ENCODE results near the gene TBRG1.

Gene TBRG1

GRCh38 chr11:124618863-124619262 is 3.8 kb upstream of the TBRG1 start:
- DNase-seq, result no peak

DNA sequence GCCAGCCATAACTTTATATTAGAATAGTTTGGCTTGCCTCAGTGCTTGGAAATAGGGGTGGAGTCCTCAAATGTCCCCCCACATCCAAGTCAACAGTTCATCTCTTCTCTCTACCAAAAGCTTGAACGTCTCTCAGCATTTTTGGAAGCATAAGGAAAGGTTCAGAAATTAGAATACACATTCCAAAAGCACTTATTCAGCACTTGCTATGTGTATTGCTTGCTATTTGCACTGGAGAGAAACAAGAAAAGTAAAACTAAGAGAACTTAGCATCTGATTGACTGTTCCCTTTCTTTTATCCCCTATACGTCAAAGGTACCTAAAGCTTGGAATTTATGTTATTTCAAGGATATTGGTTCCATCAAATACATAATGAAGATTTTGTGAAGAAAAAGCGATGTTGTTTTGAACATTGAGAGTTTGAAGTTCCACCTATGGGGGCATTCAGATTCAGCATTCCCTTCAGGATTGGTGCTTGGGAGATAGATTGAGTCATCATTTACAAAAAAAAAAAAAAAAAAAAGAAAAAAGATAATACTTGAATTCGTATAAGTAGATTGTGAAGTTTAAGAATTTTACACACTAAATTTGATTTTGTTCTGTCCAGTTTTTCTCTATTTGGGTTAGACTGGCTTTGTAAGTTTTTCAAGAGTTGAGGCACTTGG is 1.3 kb downstream of the TBRG1 start:
- DNase-seq, result no peak

DNA sequence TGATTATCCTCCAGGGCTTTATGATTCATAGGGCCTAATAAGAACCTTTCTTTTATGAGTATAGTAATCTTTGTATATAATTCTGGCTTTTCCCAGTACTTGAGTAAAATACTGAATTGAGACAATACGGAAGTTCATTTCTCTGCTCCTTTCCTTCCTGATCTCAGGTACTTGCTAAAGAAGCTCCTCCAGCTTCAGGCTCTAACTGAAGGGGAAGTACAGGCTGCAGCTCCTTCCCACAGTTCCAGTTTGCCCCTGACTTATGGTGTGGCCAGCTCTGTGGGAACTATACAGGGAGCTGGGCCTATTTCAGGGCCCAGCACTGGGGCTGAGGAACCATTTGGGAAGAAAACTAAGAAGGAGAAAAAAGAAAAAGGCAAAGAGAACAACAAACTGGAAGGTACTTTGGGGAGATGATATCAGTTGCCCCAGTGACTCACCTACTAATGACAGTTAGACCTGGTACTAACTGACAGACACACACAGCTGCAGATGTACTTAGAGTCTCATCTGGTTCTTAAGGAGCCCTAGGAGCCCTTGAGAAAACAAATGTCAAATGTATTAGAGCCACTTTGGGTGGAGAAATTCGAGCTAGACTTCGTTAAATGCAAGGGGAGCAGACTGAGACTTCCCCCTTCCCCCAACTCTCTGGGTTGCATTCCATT is 3.0 kb downstream of the TBRG1 start:
- DNase-seq, result no peak

- no peak for DNase-seq
Observed at GRCh38 chr11:124627546-124627945, 4.9 kb downstream of the TBRG1 start.

GRCh38 chr11:124629961-124630360 is 7.3 kb downstream of the TBRG1 start:
- DNase-seq, result no peak

DNA sequence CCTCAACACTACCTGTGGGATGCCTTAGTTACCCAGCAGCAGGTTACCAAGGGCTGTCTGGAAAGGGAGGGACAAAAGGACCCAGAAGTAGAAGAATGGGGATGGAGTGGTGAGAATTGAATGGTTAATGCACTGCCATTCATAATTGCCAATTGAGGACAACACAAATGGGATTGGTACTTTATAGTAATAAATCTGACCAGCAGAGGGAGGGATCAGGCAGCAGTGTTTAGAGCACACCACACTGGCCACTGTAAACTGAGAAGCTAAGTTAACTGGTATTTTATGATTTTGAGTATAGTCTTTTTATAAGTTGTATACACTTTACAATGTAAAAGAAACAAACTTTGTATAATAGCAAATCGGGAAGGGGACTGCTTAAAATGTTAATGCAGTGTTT is 10.7 kb downstream of the TBRG1 start:
- DNase-seq, result no peak

- no peak for DNase-seq
Observed at GRCh38 chr11:124635932-124636331, 13.3 kb downstream of the TBRG1 start.

DNA sequence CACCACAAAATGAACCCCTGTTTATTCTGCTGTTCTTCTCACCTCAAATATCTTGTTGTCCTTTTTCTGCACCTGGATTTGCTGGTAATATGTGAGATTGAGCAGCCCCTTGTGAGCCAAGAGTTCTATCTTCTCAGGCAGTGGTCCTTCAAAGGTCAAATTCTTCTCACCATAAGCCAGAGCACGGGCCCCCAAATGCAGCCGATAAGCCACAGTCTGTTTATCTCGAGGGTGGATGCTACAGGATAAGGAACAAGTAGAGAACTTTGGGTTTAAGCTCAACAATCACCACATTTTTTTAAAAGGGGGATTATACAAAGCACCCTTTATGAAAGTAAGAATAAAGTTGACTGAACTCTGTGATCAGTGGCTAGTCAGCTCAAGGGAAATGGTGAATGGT is 15.8 kb downstream of the TBRG1 start:
- no peak for DNase-seq

- DNase-seq, result no peak
Observed at GRCh38 chr11:124639186-124639585, 16.5 kb downstream of the TBRG1 start.

DNA sequence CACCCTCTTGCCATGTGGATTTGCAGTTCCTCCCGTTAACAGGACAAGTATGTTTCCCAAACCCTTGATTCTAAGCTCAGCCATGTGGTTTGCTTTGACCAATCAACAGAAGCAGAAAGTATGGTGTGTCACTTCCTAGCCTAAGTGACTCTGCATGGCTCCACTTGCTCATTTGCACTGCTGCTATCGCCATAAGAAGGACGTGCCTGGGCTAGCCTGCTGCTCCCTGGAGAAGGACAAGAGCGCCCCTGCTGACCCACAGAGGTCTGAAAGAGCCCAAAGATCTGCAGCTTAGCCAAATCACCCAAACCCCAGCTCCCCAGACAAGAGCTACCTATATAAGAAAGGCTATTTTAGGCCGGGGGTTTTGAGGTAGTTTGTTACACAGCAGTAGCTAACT is 18.0 kb downstream of the TBRG1 start:
- DNase-seq, result no peak

DNA sequence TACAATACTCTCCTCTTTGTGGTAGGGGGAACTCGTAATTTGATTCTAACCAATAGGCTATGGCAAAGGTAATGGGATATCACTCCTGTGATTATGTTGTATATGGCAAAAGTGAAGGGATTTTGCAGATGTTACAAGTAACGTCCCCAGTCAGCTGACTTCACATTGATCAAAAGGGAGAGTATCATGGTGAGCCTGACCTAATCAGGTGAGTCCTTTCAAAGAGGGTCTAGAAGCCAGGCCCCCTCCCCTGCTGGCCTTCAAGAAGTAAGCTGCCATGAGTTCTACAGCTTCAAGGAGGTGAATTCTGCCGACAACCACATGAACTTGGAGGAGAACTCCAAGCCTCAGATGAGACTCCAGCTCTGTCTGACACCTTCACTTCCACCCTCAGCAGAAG is 20.0 kb downstream of the TBRG1 start:
- DNase-seq, result no peak

- no peak for DNase-seq
Observed at GRCh38 chr11:124643042-124643604, 20.5 kb downstream of the TBRG1 start.

- no peak for DNase-seq
Observed at GRCh38 chr11:124643605-124644425, 21.2 kb downstream of the TBRG1 start.

- peak; percentile 77 for DNase-seq
Observed at GRCh38 chr11:124644426-124645280, 22.0 kb downstream of the TBRG1 start.

- DNase-seq, result no peak
Observed at GRCh38 chr11:124646148-124646547, 23.5 kb downstream of the TBRG1 start.

DNA sequence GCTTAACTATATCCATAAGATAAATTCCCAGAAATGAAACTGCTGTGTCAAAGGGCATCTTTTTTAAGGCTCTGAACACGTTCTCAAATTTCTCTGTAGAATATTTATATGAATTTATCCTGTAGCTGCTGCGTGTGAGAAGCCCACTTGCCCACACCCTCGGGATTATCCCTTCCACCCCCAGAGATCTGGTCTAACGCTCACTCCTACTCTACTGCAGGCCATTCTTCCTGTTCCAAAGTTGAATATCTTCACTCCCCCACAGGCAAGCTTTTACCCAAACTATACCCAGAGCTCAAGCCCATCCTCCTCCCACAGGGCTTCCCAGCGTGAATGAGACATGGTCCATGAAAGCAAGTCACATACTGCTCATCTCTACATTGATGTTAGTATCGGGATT is 25.9 kb downstream of the TBRG1 start:
- DNase-seq, result no peak

DNA sequence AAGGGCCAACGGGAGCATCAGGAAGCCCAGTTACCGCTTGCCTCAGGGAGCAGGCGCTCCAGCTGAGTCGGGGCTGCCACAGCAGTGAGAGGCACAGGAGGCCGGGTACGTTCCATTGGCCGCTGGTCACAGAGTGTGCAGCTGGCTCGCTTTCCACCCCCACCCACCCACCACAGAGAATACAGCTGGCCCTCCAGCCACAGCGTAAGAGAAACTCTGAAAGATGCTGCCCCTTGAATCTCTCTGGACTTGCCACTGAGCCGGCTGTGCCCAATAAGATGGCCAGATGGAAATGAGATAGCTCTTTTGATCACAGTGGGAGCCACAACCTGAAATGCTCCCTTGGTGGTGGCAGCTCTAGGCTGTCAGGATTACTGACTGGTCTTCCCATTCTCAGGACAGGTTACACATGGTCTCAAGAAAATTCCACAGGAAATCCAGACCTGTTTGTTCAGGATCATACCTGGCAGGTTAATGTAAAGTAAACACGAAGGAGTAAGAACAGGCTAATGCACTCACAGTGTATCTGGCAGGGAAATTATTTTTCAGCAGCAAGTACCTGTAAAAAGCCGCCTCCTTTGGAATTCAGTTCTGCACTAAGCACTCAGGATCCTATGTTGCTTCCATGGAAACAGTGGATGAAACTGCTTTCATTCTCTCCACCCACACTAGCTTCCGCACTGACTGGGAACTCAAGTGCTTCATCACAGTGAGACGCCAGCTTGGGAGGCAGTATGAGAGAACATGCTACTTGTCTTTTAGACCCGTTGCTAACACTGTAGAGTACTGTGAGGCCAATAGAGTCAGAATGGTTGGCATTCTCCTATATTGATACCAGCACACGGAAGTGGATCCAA is 34.3 kb downstream of the TBRG1 start:
- DNase-seq, result peak; percentile 87

DNA sequence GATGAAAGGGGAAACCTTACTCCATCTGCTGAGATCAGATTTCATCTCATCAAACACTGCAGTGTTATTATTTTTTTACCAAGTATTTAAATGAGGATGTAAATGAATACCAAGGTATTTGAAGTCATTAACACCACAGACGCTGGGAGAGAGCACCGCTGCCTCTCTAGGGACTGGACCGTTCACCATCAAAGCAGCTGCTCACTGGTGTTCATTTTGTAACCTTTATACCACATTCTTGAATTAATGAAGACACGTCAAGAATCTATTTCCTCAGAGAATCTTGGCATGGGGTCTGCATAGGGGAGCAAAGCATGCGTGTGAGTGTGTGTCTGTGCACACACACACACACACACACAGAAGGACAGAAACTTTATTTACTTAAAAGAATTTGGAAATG is 35.2 kb downstream of the TBRG1 start:
- peak; percentile 10 for DNase-seq

DNA sequence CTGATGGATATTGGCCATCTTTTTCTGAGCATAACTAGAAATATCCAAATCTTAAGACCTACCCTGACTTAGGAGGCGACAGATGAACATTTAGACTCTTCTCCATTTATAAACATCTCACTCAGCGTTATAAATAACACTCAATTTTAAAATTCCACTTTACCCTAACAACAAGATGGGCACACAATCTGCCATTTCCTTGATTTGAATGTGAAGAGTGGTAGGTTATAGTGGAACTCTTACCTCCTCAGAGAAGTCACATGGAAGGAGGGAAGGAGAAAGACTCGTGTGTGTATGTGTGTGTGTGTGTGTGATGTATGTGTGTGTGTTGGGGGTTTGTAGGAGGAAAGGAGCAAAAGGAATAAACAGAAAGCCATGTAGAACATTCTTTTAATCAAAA is 35.8 kb downstream of the TBRG1 start:
- DNase-seq, result no peak

DNA sequence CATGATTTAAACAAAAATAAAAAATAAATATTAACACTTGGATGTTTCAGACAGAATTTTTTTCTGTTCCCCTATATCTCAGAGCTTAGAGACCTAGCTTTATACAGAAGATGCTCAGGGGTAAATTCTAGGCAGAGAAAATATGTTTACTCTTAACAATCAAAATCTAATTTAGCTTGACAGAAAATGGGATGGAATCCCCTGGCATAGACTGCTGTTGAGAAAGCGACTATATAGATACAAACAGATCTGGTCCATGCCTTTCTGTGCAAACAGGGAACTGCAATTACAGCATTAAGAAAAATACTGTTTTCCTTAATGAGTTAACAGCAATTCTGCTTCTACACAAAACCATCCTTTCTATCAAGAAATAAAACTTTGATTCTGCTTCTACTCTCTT is 36.3 kb downstream of the TBRG1 start:
- no peak for DNase-seq

DNA sequence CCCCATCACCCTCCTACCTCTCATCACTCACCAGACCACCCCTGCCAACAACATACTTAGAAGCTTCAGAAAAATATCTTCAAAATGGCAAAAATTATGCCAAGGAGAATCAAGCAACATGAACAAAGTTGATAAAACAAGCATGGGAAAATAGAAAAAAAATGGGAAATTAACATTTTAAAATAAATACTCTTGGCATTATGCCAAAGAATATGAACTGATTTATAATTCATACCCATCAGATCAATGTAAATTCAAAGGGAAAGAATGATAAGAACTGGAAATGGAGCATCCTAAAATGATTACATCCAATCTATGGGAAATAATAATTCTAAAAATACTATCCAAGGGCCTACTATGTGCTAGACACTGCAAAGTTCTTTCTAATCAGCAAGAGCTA is 38.9 kb downstream of the TBRG1 start:
- DNase-seq, result no peak

GRCh38 chr11:124662106-124662505 is 39.4 kb downstream of the TBRG1 start:
- no peak for DNase-seq
